OCI-LY1 (cell line): ENCODE data around the gene ENPP3.

ENCODE experiments used
- EZH2 ChIP-seq: fragments of 200-600 bp; sonication (generic), shearing (Covaris generic); IDR thresholded peaks from 2 replicates; pipeline ENCODE4 v1.8.0; 2017; ENCODE audit warnings: borderline replicate concordance, mixed run types, mild to moderate bottlenecking, antibody characterized with exemption, low read length, moderate library complexity, mixed read lengths
- TF ChIP-seq, protein P1 (sequence below): fragments of 200-600 bp; sonication (generic), shearing (Covaris generic); IDR thresholded peaks from 2 replicates; pipeline ENCODE4 v1.5.1; 2017; ENCODE audit warnings: mild to moderate bottlenecking, antibody characterized with exemption, low read length, moderate library complexity, mixed read lengths

DNA sequence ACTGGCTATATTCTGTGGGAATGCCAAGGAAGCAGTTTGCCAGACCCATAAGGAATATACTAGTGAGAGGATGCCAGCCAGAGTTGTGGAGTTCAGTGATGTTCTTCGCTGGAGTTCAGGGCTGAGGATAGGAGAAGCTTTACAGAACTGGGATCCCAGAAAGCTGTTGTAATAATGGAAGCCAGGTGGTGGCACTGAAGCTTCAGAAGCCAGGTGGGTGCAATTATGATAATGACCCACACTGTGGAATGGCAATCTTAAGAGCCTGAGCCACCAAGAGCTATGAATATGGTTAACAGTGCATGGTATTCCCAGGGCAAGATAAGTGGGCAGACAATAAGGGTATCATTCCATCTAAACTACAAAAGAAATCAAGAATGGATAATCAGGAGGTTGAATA lies 145.7 kb downstream of the ENPP3 start:
- TF ChIP-seq, protein P1, sequence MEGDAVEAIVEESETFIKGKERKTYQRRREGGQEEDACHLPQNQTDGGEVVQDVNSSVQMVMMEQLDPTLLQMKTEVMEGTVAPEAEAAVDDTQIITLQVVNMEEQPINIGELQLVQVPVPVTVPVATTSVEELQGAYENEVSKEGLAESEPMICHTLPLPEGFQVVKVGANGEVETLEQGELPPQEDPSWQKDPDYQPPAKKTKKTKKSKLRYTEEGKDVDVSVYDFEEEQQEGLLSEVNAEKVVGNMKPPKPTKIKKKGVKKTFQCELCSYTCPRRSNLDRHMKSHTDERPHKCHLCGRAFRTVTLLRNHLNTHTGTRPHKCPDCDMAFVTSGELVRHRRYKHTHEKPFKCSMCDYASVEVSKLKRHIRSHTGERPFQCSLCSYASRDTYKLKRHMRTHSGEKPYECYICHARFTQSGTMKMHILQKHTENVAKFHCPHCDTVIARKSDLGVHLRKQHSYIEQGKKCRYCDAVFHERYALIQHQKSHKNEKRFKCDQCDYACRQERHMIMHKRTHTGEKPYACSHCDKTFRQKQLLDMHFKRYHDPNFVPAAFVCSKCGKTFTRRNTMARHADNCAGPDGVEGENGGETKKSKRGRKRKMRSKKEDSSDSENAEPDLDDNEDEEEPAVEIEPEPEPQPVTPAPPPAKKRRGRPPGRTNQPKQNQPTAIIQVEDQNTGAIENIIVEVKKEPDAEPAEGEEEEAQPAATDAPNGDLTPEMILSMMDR: peak; percentile 16; the same call in 1 of the 2 replicates
- TF ChIP-seq EZH2: no peak
